ENCODE measurements around the gene TEDC2.

DNA sequence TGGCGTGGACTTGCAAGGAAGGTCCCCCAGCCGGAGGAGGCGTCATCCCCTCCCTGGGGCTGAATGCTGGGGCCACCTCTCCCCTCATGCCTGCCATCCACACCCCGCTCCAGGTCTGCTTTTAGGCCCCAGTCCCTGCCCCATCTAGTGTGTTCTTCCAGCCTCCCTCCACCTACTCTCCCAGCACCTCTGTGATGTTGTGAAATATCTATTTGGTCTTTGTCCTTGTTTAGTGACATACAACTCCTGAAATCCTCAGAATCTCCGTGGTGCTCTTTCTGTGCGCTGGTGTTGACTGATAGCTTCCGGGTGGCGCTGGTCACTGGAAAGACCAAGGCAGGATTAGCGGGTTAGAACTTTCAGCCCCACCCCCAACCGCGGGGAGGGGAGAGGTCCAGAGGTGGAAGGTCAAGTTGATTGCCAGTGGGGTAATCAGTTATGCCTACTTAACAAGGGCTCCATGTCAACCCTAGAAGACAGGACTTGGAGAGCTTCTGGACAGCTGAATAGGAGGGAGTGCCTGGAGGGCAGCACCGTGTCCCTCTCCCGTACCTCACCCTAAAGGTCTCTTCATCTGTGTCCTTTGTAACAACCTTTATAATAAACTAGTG, 25.1 kb downstream of the TEDC2 start:
- TF ChIP-seq EP300 (IDR thresholded peaks at IDR 0.05) (no peak), CTCF (IDR thresholded peaks at IDR 0.05) (no peak), HDAC2 (IDR thresholded peaks at IDR 0.05) (no peak), NPAS2 (CRISPR knock-in tag; IDR thresholded peaks at IDR 0.05; ENCODE audit: borderline replicate concordance) (no peak), JUNB (IDR thresholded peaks at IDR 0.05) (no peak), CBX2 (IDR thresholded peaks at IDR 0.05; ENCODE audit: borderline replicate concordance, low read depth) (no peak), MAFK (IDR thresholded peaks at IDR 0.05; ENCODE audit: partially characterized antibody) (no peak), ATOH8 (CRISPR knock-in tag; IDR thresholded peaks at IDR 0.05; ENCODE audit: low read depth) (no peak), POLR2A (IDR thresholded peaks at IDR 0.05; ENCODE audit: low read length) (no peak)
- TF ChIP-seq, protein P1, sequence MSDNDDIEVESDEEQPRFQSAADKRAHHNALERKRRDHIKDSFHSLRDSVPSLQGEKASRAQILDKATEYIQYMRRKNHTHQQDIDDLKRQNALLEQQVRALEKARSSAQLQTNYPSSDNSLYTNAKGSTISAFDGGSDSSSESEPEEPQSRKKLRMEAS (IDR thresholded peaks at IDR 0.05), result no peak
